Glutamatergic neuron (in vitro differentiated cells): ENCODE data around the gene SLC22A3. TPM values are rescaled to one million over a fixed set of nuclear protein-coding genes. Genes with fewer than 3 reads are reported as not detected.

Experiments used
- DNase-seq: peaks from one replicate; pipeline ENCODE4 v3.0.0; 2022
- H3K27ac Mint-ChIP-seq: one replicate; pipeline ENCODE4 v1.8.0; 2020; ENCODE audit warnings: mild to moderate bottlenecking, mixed read lengths, inconsistent platforms; ENCODE audit not compliant: unreplicated experiment
- H3K27me3 Mint-ChIP-seq: one replicate; pipeline ENCODE4 v1.8.0; 2020; ENCODE audit warnings: mild to moderate bottlenecking, moderate library complexity, mixed read lengths, inconsistent platforms; ENCODE audit not compliant: unreplicated experiment
- H3K36me3 Mint-ChIP-seq: one replicate; pipeline ENCODE4 v1.8.0; 2020; ENCODE audit warnings: mild to moderate bottlenecking, mixed read lengths, inconsistent platforms; ENCODE audit not compliant: unreplicated experiment
- H3K4me1 Mint-ChIP-seq: one replicate; pipeline ENCODE4 v1.8.0; 2020; ENCODE audit warnings: mild to moderate bottlenecking, low read depth, mixed read lengths, inconsistent platforms; ENCODE audit not compliant: unreplicated experiment
- H3K4me3 Mint-ChIP-seq: one replicate; pipeline ENCODE4 v1.8.0; 2020; ENCODE audit warnings: mild to moderate bottlenecking, mixed read lengths, inconsistent platforms; ENCODE audit not compliant: unreplicated experiment
- H3K9me3 Mint-ChIP-seq: one replicate; pipeline ENCODE4 v1.8.0; 2020; ENCODE audit warnings: mild to moderate bottlenecking, moderate library complexity, mixed read lengths, inconsistent platforms; ENCODE audit not compliant: unreplicated experiment
- CTCF ChIP-seq: fragments of 200-600 bp; sonication (generic); IDR thresholded peaks from one replicate; pipeline ENCODE4 v1.5.0; 2021; ENCODE audit not compliant: partially characterized antibody, unreplicated experiment
- total RNA-seq: library from RNA; stranded (reverse); fragmentation: NEBNext Ultra II Directional; extraction: Animal tissue kit (Norgen Biotek cat#: 25700); gene quantifications from one replicate; pipeline ENCODE4 v1.2.1, GENCODE V29; 2021; ENCODE audit not compliant: unreplicated experiment

Gene SLC22A3
- total RNA-seq, 1 donor from 2014 or later = not detected

GRCh38 chr6:160353950-160354496 is 5.8 kb downstream of the SLC22A3 start:
- Mint-ChIP-seq H3K4me3 (no peak overlapping the region), H3K9me3 (peaks cover 2% of the 10 kb centered on the region), H3K4me1 (peaks cover 1% of the 10 kb centered on the region), H3K36me3 (no peaks in the 10 kb centered on the region), H3K27me3 (peaks cover 5% of the 10 kb centered on the region), H3K27ac (no peak overlapping the region)
- DNase-seq = no peak
- TF ChIP-seq CTCF = no peak

- Mint-ChIP-seq H3K27ac (no peak overlapping the region), H3K27me3 (peaks cover 3% of the 10 kb centered on the region), H3K9me3 (no peaks in the 10 kb centered on the region), H3K4me1 (no peaks in the 10 kb centered on the region), H3K36me3 (no peaks in the 10 kb centered on the region), H3K4me3 (no peak overlapping the region)
- no peak for DNase-seq
- no peak for TF ChIP-seq CTCF
Observed at GRCh38 chr6:160355001-160355400, 6.8 kb downstream of the SLC22A3 start.

- H3K9me3 Mint-ChIP-seq = no peaks in the 10 kb centered on the region
- no peak overlapping the region for H3K4me3 Mint-ChIP-seq
- H3K4me1 Mint-ChIP-seq = no peaks in the 10 kb centered on the region
- no peaks in the 10 kb centered on the region for H3K36me3 Mint-ChIP-seq
- no peak for DNase-seq
- TF ChIP-seq CTCF = no peak
- H3K27me3 Mint-ChIP-seq = no peaks in the 10 kb centered on the region
- H3K27ac Mint-ChIP-seq = no peak overlapping the region
Observed at GRCh38 chr6:160356074-160356744, 8.0 kb downstream of the SLC22A3 start.

- Mint-ChIP-seq H3K4me1 (no peaks in the 10 kb centered on the region), H3K27me3 (no peaks in the 10 kb centered on the region), H3K27ac (no peak overlapping the region), H3K4me3 (no peak overlapping the region), H3K9me3 (no peaks in the 10 kb centered on the region), H3K36me3 (no peaks in the 10 kb centered on the region)
- no peak for DNase-seq
- TF ChIP-seq CTCF = no peak
Observed at GRCh38 chr6:160357088-160357487, 8.9 kb downstream of the SLC22A3 start.

GRCh38 chr6:160358225-160359119 is 10.3 kb downstream of the SLC22A3 start:
- no peak for DNase-seq
- Mint-ChIP-seq H3K27me3 (peaks cover 2% of the 10 kb centered on the region), H3K36me3 (no peaks in the 10 kb centered on the region), H3K4me3 (no peak overlapping the region), H3K4me1 (no peaks in the 10 kb centered on the region), H3K9me3 (no peaks in the 10 kb centered on the region), H3K27ac (no peak overlapping the region)
- TF ChIP-seq CTCF = no peak
